GM18505 (cell line): ENCODE data around the gene OSGEP.

ENCODE experiments used
- ATAC-seq: cut with Tn5 transposase; IDR thresholded peaks from one replicate; pipeline ENCODE4 v1.9.1; 2021; ENCODE audit not compliant: unreplicated experiment
- POLR2A ChIP-seq: IDR thresholded peaks from 4 replicates; pipeline ENCODE4 v1.6.1; 2011; ENCODE audit warnings: borderline replicate concordance; ENCODE audit not compliant: insufficient read depth, insufficient read length; ENCODE audit errors: extremely low read depth

The OSGEP gene

GRCh38 chr14:20486684-20487395 is 32.2 kb upstream of the OSGEP start:
- ATAC-seq = no peak
- TF ChIP-seq POLR2A = no peak

DNA sequence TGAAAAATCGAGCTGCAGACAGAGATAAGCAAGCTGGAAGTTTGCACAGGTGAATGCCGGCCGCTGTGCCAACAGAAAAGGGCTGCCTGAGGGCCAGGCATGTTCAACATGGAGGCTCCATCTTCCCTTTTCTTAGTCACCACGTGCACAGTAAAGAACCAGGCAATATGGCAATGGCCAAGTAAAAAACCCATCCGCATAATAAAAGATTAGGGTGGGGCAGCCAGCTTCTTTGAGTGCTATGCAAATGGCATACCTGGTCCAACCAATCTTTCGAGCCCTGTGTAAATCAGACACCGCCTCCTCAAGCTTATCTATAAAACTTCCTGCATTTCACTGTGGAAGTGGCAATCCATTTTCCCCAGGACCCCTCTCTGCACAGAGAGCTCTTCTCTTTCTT is 31.3 kb upstream of the OSGEP start:
- TF ChIP-seq POLR2A = no peak
- ATAC-seq = no peak

GRCh38 chr14:20482382-20482781 is 27.8 kb upstream of the OSGEP start:
- no peak for ATAC-seq
- TF ChIP-seq POLR2A = no peak

- no peak for ATAC-seq
- no peak for TF ChIP-seq POLR2A
Measured at GRCh38 chr14:20478894-20479293, 24.3 kb upstream of the OSGEP start.

- no peak for TF ChIP-seq POLR2A
- no peak for ATAC-seq
Measured at GRCh38 chr14:20477211-20477876, 22.7 kb upstream of the OSGEP start.

DNA sequence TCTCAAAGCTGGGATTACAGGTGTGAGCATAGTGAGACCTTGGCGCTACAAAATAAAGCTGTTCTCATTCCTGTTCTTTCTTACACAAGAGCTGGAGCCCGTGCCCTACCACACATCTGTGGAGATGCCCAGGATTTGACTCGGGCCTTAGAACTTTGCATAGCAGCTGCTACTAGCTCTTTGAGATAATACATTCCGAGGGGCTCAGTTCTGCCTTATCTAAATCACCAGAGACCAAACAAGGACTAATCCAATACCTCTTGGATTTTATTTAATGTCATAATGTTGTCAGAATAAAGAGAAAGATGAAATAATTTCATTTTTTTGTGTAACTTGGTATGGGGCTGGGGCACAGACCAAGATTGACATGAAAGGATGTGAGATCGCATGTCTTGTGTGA is 22.2 kb upstream of the OSGEP start:
- ATAC-seq = no peak
- no peak for TF ChIP-seq POLR2A

DNA sequence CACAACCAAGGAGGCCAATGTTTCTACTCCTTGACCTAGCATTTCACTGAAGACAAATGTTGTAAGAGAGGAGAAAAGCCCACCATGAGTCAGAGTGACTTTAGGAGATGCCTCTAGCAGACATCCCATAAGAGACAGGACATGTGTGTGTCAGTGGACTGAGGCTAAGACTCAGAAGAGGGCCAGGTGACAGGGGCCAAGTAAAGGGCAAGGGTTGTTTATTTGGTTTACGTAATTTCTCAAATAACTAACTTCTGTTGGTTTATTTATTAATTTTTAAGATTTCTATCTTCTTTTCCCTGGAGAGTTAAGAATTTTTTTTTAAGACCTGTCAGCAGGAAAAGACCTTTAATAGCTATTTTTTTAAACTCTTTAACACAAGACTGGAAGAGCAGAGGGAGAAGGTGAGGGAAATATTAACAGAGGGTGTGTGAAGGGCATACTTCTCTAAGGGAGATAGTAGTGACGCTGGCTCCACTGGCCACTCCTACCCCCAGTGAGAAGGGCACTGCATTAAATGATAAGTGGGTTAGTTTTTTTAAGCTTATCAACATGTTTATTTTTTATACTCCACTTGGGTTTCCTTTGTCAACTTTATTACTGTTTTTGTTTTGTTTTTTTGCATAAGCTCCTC is 18.0 kb upstream of the OSGEP start:
- TF ChIP-seq POLR2A = no peak
- ATAC-seq = no peak

DNA sequence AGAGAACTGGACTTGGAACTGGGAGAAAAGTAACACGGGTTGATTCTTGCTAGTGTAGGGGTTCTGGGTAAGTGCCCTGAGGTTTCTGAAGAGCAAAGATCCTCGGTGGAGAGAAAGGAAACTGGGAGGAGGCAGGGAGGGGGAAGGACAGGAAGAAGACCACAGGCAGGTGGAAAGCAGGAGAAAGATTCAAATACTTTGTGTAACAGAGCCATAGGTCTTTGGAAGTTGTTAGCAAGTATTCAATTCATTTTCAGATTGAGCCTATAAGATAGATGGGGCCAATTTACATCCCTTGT is 15.9 kb upstream of the OSGEP start:
- no peak for TF ChIP-seq POLR2A
- ATAC-seq = no peak

DNA sequence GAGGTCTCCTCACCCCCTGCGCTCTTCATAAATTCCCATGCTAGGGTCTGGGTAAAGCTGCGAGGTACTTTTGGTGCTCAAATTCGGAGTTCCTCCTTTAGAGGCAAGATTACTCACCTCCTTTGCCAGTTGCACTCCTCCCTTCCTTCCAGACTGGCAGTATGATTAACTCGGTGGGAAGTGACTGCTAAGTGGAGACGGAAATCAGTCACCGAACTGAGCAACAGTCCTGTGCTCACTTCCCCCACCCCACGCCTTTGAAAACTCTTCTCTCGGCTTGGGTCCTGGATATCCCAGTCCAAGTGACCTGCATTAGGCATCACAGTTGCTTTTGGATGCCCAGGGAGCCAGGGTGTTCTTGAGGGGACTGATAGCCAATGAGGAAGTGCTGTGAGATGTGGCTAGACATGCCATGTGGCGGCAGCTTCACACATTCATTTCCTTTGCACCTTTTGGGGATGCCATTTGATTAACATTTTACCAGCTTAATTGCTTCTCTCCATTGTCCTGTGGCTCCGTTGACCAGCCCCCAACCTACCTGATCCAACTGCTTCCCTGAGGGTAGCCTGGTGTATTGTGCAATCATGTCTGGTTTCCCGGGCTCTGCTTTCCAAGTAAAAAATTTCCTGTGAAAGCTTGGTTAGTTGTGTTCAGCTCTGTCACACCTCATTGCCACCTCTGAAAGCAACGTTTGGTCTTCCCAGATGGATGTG is 15.4 kb upstream of the OSGEP start:
- TF ChIP-seq POLR2A = no peak
- ATAC-seq = peak; percentile 39

- ATAC-seq = peak; percentile 94
- peak; percentile 100 for TF ChIP-seq POLR2A
Measured at GRCh38 chr14:20469242-20469889, 14.8 kb upstream of the OSGEP start, which contains the start of gene PNP. PNP (plus strand) TSS chr14:20469406; CDS start chr14:20469525, 119 bp downstream.

DNA sequence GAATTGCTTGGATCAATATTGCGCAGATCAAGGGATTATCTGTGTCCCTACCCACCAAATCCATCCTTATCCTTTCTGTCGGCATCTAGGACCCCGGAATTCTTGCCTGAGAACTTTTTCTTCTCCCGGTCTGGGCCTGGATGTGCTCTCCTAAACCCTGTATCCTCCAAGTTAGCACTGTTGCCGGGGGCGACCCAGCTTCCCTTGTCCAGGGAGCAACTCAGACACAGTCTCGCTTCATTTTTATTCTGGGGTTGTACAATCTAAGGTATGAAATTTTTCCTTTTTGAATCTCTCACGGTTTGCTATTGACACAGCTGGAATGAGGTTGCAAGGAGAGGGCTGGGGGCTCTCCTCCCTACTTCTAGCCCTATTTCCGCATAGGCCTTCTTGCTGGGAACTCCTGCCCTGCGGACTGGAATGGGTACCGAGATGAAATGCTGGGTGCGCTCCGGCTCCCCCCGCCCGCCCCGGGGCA is 14.2 kb upstream of the OSGEP start:
- ATAC-seq = peak; percentile 6
- TF ChIP-seq POLR2A = no peak

GRCh38 chr14:20461225-20462141 is 6.9 kb upstream of the OSGEP start, which contains the start of gene PIP4P1:
PIP4P1 (minus strand) TSS chr14:20461434; CDS start chr14:20461325, 109 bp downstream.
- TF ChIP-seq POLR2A = peak; percentile 73
- ATAC-seq = peak; percentile 90
